CD4-positive, alpha-beta T cell treated with Interleukin-17A for 4 hours (primary cell): Measurements from ENCODE around the gene CDKN2D.
"Not testable (repeated sequence)": the region's sequence is repeated elsewhere in the genome, so short reads cannot be mapped to it uniquely, and the experiment has no call there.

ENCODE experiments used
- DNase-seq: peaks from one replicate; pipeline ENCODE4 v3.0.0-alpha.2; 2020; ENCODE audit warnings: mixed read lengths

Gene CDKN2D

DNA sequence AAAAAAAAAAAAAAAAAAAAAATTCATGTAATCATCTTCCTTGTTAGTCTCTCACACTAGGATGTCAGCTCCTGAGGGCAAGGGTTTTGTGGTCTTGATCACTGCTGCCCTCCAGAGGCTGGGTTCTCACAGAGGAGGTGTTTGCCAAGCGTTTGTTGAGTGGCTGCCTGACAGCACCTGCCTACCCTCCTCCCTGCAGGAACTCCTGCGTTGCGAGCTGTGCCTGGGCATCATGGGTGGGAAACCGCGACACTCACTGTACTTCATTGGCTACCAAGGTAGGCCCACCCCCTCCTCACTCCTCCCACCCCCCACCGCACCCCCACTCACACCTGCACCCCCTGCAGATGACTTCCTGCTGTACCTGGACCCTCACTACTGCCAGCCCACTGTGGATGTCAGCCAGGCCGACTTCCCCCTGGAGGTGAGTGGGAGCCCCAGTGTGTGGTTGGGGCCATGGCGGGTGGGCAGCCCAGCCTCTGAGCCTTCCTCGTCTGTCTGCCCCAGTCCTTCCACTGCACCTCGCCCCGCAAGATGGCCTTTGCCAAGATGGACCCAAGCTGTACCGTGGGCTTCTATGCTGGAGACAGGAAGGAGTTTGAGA lies 17.0 kb downstream of the CDKN2D start:
- DNase-seq = peak; percentile 47

DNA sequence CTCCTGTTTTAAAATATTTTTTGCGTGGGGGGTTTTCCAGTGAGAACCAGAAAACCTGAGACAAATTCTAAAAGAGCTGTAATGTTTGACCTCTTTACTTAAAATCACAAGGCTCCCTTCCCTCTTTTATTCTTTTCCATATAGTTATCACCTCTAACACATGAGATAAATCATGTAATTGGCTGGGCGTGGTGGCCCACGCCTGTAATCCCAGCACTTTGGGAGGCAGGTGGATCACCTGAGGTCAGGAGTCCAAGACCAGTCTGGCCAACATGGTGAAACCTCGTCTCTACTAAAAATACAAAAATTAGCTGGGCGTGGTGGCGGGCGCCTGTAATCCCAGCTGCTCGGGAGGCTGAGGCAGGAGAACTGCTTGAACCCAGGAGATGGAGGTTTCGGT lies 17.8 kb downstream of the CDKN2D start:
- not testable (repeated sequence) for DNase-seq

DNA sequence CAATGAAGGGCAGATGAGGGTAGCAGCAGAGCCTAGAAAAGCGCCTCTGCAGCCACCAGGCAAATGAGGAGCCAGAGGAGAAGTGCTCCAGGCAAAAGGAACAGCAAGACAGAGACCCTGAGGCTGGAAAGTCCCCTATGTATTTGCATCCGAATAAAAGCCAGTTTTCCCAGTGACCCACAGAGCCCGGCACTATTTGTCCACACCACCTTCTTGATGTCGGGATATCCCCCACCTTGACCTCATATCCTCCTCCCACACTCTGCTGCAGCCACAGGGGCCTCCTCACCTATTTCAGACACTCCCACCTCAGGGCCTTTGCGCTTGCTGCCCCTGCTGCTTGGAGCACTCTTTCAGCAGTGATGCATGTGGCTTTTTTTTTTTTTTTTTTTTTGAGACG lies 18.4 kb downstream of the CDKN2D start:
- DNase-seq = no peak

- DNase-seq = no peak
These were observed 19.0 kb downstream of the CDKN2D start for GRCh38 chr19:10549733-10550132.

DNA sequence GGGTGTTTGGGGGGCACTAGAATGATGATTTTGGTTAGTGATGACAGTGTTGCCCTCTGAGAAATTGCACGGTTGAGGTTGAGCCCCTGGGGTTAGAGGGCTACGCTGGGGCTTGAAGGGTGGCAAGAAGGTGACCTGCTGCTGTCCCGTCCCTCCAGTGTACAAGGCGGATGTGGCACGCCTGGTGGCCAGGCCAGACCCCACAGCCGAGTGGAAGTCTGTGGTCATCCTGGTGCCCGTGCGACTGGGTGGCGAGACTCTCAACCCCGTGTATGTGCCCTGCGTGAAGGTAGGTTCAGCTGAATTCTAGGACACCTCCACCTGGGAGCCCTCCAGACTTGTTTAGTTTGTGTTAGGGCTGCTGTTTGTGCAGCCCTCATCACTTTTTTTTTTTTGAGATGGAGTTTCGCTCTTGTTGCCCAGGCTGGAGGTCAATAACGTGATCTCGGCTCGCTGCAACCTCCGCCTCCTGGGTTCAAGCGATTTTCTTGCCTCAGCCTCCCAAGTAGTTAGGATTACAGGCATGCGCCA lies 20.0 kb downstream of the CDKN2D start:
- DNase-seq = no peak

- no peak for DNase-seq
These were observed 22.0 kb downstream of the CDKN2D start for GRCh38 chr19:10546817-10547216.

DNA sequence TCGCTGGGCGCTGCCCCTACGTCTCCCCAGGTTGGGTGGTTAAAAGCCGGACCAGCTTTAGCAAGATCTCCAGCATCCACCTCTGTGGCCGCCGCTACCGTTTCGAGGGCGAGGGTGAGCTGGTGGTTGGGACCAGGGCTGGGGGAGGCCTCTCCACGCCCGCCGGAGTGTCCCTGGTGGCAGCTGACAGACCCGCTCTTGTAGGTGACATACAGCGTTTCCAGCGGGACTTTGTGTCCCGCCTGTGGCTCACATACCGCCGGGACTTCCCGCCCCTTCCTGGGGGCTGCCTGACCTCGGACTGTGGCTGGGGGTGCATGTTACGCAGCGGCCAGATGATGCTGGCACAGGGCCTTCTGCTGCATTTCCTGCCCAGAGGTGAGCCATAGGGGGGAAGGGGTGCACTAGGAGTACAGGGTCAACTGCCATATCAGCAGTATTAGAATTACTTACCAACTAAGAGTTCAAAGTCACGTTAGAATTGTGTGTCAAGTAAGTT lies 24.0 kb downstream of the CDKN2D start:
- no peak for DNase-seq

DNA sequence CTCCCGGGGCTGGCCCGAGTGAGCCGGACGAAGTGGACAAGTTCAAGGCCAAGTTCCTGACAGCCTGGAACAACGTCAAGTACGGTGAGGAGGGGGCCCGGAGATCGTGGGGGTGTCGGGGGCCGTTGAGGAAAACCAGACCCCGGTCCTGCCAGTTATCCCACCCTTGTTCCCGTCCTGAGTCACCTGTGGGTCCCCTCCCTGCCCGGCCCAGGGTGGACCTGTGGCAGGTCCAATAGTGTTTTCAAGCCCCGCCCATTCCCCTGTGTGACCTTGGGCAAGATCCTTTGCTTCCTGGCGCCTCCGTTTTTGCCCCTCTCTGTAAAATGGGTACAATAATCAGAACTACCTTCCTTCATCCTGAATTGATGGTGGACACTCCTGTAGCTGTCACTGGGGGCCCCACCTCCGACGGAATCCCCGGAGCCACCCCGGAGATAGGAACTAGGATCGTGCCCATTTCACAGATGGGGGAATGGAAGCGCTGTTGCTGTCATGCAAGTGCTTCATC lies 24.5 kb downstream of the CDKN2D start:
- DNase-seq = peak; percentile 42

- peak; percentile 90 for DNase-seq
These were observed 25.1 kb downstream of the CDKN2D start, which contains the start of gene ATG4D for GRCh38 chr19:10543420-10544241. ATG4D (plus strand) TSS chr19:10543904; CDS start chr19:10544091, 187 bp downstream.

DNA sequence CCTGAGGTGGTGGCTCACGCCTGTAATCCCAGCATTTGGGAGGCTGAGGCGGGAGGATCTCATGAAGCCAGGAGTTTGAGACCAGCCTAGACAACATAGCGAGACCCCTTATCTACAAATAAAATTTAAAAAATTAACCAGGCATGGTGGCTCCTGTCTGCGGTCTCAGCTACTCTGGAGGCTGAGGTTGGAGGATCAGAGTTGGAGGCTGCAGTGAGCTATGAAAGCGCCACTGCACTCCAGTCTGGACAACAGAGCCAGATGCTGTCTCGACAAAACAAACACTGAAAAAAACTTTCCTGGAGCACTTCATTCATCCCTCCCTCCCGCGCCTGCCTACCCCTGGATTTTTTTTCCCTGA lies 25.7 kb downstream of the CDKN2D start:
- no peak for DNase-seq

GRCh38 chr19:10539016-10539415 lies 29.8 kb downstream of the CDKN2D start:
- not testable (repeated sequence) for DNase-seq

- no peak for DNase-seq
These were observed 30.4 kb downstream of the CDKN2D start for GRCh38 chr19:10538204-10538983.

GRCh38 chr19:10537668-10538067 lies 31.1 kb downstream of the CDKN2D start:
- no peak for DNase-seq

DNA sequence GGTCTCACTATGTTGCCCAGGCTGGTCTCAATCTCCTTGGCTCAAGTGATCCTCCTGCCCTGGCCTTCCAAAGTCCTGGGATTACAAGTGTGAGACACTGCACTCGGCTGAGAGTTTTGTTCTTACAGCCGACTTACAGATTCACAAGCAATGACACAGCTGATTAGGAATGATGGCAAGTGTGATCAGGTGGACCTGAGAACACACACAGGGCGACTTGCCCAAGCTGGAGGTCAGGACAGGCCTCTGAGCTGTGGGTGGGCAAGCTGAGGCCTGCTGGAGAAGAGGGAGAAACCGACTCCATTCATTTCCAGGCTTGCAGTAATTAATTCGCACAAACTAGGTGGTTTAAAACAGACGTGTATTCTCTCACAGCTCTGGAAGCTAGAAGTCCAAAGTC lies 33.2 kb downstream of the CDKN2D start:
- DNase-seq = no peak

GRCh38 chr19:10533646-10534386 lies 35.0 kb downstream of the CDKN2D start:
- no peak for DNase-seq

DNA sequence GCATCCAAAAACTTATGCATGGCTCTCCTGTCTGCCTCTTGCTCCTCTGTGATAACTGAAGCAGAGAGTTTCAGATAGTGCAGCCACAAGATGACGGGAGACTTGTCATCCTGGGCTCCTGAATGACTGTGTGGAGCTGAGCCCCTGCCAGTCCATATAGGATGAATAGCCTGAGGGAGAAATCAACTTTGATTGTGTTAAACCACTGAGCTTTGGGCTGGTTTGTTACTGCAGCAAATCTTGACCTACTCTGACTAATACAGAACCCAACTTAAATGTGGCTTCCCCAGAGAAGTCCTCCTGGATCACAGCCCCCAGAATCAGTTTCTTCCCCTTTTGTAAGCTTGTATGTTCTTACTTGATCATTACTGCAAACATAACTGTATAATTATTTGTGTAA lies 36.3 kb downstream of the CDKN2D start:
- DNase-seq = no peak

GRCh38 chr19:10526887-10527286 lies 41.9 kb downstream of the CDKN2D start:
- not testable (repeated sequence) for DNase-seq

DNA sequence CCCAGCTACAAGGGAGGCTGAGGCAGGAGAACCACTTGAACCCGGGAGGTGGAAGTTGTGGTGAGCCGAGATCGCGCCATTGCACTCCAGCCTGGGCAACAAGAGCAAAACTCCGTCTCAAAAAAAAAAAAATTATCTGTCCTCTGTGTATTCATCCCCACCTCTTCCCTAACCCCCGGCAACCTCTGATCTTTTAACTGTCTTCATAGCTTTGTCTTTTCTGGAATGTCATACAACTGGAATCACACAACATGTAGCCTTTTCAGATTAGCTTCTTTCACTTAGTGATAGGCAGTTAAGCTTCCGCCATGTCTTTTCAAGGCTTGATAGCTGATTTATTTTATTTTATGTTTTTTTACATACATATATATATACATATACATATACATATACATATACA lies 43.1 kb downstream of the CDKN2D start:
- DNase-seq = no peak

GRCh38 chr19:10523135-10523636 lies 45.6 kb downstream of the CDKN2D start:
- no peak for DNase-seq

DNA sequence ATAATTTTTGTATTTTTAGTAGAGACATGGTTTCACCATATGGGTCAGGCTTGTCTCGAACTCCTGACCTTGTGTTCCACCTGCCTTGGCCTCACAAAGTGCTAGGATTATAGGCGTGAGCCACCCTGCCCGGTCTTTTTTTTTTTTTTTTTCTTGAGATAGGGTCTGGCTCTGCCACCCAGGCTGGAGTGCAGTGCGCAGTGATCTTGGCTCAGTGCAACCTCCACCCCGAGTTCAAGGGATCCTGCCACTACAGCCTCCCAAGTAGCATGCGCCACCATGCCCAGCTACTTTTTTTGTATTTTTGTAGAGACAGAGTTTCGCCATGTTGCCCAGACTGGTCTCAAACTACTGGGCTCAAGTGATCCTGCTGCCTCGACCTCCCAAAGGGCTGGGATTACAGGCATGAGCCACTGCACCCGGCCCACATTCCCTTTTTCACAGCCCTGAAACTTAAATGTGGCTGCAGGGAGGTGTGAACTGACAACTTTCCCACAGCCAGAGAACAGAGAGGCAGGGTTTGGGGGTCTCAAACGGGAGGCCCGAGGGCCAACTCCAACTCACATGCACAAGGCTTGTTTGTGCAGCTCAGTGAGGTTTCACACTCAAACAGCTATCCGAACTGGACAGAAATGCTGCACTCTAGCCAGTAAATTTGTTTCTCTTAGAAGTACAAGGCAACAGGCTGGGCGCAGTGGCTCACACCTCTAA lies 47.2 kb downstream of the CDKN2D start:
- DNase-seq = no peak

DNA sequence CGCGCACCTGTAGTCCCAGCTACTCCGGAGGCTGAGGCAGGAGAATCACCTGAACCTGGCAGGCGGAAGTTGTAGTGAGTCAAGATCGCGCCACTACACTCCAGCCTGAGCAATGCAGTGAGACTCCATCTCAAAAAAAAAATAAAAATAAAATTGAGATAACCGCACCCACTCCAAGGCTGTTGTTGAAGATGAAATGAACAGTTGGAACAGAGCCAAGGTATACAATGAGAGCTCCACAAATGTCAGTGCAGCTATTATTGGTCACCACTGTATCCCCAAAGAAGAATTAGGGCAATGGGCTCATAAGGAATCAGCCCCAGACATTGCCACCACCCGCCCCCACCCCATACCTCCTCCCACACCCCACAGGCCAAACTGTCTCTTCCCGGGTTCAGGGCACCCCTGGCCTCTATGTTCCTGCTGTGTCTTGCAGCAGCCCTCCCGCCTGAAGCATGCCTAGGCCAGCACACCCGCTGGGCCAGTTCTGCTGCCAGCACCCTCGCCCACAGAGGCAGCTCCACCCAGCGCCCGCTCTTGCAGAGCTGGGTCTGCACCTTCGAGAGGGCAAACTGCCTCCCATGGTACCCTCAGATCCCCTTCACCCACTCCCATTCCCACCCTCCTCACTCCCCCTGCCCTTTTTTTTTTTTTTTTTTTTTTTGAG lies 48.0 kb downstream of the CDKN2D start:
- no peak for DNase-seq
